ENCODE results near the gene KLHL22.

DNA sequence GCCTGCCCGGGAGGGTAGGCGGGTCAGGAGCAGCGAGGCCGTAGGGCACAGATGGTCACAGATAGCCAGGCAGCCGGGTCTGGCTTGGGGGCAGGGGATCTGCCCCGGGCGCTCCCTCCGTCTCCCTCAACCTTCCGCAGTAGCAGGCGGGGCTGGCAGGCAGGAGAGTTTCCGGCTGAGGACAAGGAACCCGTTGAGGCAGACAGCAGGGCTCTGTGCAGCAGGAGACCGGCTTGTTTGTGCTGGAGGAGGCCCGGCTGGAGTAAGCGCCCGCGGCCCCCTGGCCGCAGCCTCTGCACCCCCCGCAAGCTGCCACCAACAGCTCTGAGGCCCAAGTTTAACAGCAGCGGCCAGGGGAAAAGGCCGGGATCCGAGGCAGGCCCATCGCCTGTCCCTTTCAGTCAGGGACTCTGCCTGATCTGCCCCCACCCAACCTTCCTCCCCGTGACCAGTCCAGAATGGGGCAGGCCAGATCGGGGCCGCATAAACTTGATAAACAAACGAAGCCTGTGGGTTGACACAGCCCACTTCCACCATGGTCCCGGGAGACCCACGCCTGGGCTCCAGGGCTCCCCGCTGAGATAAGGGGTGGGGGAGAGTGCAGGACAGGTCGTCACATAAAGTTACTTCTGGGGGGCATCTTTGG is 71.6 kb downstream of the KLHL22 start:
- TF ChIP-seq CTCF (conservative IDR thresholded peaks at IDR 0.05; ENCODE audit: low read depth, low read length) (no peak), EZH2 (IDR thresholded peaks at IDR 0.05; ENCODE audit: borderline replicate concordance, low read depth, low read length, poor library complexity, severe bottlenecking) (no peak)
